OCI-LY7 (cell line): ENCODE results near the gene RECK. TPM values are rescaled to one million over a fixed set of nuclear protein-coding genes. Genes with fewer than 3 reads are reported as not detected.
"Not testable (repeated sequence)": the region's sequence is repeated elsewhere in the genome, so short reads cannot be mapped to it uniquely, and the experiment has no call there.

Source experiments
- Bru-seq: library from RNA; stranded (reverse); fragments of 400-500 nt; gene quantifications from one replicate; lab custom pipeline; 2021; lab: Mats Ljungman, UMichigan
- BruChase-seq, 2 experiments: library from RNA; stranded (reverse); fragments of 400-500 nt; gene quantifications; one replicate each; lab custom pipeline; 2021; lab: Mats Ljungman, UMichigan
- BruUV-seq: library from RNA; stranded (reverse); fragments of 400-500 nt; replicated peaks from 2 replicates; lab custom pipeline; 2021; lab: Mats Ljungman, UMichigan
- CTCF ChIA-PET: fragments of 300-600 bp; sonication (Branson Sonifier 250); formaldehyde crosslinking; loops from one replicate; lab custom pipeline; 2022; ENCODE audit warnings: antibody characterized with exemption; ENCODE audit not compliant: unreplicated experiment; lab: Charles Lee
- POLR2A ChIA-PET: fragments of 300-600 bp; sonication (Branson Sonifier 250); formaldehyde crosslinking; loops from one replicate; lab custom pipeline; 2022; ENCODE audit warnings: antibody characterized with exemption; lab: Charles Lee
- DNase-seq: peaks from one replicate; pipeline ENCODE4 v3.0.0-alpha.2; 2015; ENCODE audit warnings: low spot score
- H2AFZ ChIP-seq: fragments of 200-600 bp; sonication (generic), shearing (Covaris generic); 2 replicates; pipeline ENCODE4 v1.6.1; 2014; ENCODE audit warnings: mild to moderate bottlenecking, antibody characterized with exemption, low read length, moderate library complexity
- H3K27ac ChIP-seq: fragments of 200-600 bp; sonication (generic); 2 replicates; pipeline ENCODE4 v1.5.1; 2014; ENCODE audit warnings: mixed run types, low read depth, mild to moderate bottlenecking, moderate library complexity, low read length, inconsistent platforms; ENCODE audit not compliant: poor library complexity, severe bottlenecking
- H3K36me3 ChIP-seq: fragments of 200-600 bp; sonication (generic); 2 replicates; pipeline ENCODE4 v1.6.1; 2014; ENCODE audit warnings: mild to moderate bottlenecking, antibody characterized with exemption, low read length, moderate library complexity, mixed read lengths; ENCODE audit not compliant: insufficient read depth
- H3K4me1 ChIP-seq: fragments of 200-600 bp; sonication (generic); 2 replicates; pipeline ENCODE4 v1.5.1; 2014; ENCODE audit warnings: mild to moderate bottlenecking, low read length; ENCODE audit not compliant: insufficient read depth, poor library complexity, severe bottlenecking
- H3K4me2 ChIP-seq: fragments of 200-600 bp; sonication (generic); 2 replicates; pipeline ENCODE4 v1.6.1; 2014; ENCODE audit warnings: mild to moderate bottlenecking, low read length
- H3K4me3 ChIP-seq: fragments of 200-600 bp; sonication (generic); 2 replicates; pipeline ENCODE4 v1.5.1; 2014; ENCODE audit warnings: mild to moderate bottlenecking, low read depth, low read length; ENCODE audit not compliant: poor library complexity, severe bottlenecking
- H3K79me2 ChIP-seq: fragments of 200-600 bp; sonication (generic); 2 replicates; pipeline ENCODE4 v1.6.1; 2016; ENCODE audit warnings: low read depth, mild to moderate bottlenecking, low read length, moderate library complexity, mixed read lengths; ENCODE audit not compliant: insufficient read depth
- H3K9me2 ChIP-seq: fragments of 200-600 bp; sonication (generic); 2 replicates; pipeline ENCODE4 v1.6.1; 2016; ENCODE audit warnings: mild to moderate bottlenecking, low read length, mixed read lengths; ENCODE audit not compliant: insufficient read depth
- H3K9me3 ChIP-seq: fragments of 200-600 bp; sonication (generic); 2 replicates; pipeline ENCODE4 v1.6.1; 2014; ENCODE audit warnings: mild to moderate bottlenecking, mixed run types, low read length, mixed read lengths
- H4K20me1 ChIP-seq: fragments of 200-600 bp; sonication (generic); 2 replicates; pipeline ENCODE4 v1.6.1; 2014; ENCODE audit warnings: mild to moderate bottlenecking, antibody characterized with exemption, low read length, moderate library complexity, mixed read lengths; ENCODE audit not compliant: insufficient read depth
- CTCF ChIP-seq: fragments of 200-600 bp; sonication (generic); conservative IDR thresholded peaks from 2 replicates; pipeline ENCODE4 v1.5.1; 2014; ENCODE audit warnings: mild to moderate bottlenecking, antibody characterized with exemption, low read length, moderate library complexity, mixed read lengths
- EZH2phosphoT487 ChIP-seq: fragments of 200-600 bp; sonication (generic); IDR thresholded peaks from 2 replicates; pipeline ENCODE4 v1.6.1; 2018; ENCODE audit warnings: low read depth, borderline replicate concordance, mild to moderate bottlenecking, mixed run types, antibody characterized with exemption, low read length, moderate library complexity, mixed read lengths
- intact Hi-C: fragments of 100-400 bp; cut with micrococcal nuclease; formaldehyde crosslinking; loops from one replicate; pipeline ENCODE4 v1.10.0; 2022; ENCODE audit not compliant: unreplicated experiment
- long read RNA-seq: library from polyadenylated mRNA; stranded (forward); transcript quantifications from one replicate; pipeline ENCODE4 v2.0.0, GENCODE V29; 2022
- total RNA-seq, 2 experiments: library from RNA; depleted of rRNA in 1 of 2; stranded (reverse); fragments of >200 nt in 1 of 2; shearing (Covaris generic) in 1 of 2; gene quantifications; 2 replicates each; pipeline ENCODE4 v1.2.3, GENCODE V29; 2014 to 2022

RECK gene
- total RNA-seq (2014; rRNA removed; shearing (Covaris generic)), result 3.0 and 6.0 TPM in 2 replicates
- total RNA-seq (2022), result 6.5 and 8.1 TPM in 2 replicates
- percentile 57 among the genes with signal in this experiment for Bru-seq, nascent RNA
- percentile 50 among the genes with signal in this experiment for BruChase-seq, experiment 1, labeled RNA remaining after a 6-hour chase
- BruChase-seq, experiment 2, labeled RNA remaining after a 2-hour chase, result percentile 51 among the genes with signal in this experiment
- long read RNA-seq, full-length matches to known transcripts, result 14 of 53 reads
- long read RNA-seq, partial matches to known transcripts, result 11 of 53 reads
- long read RNA-seq, other reads (novel, unspliced or antisense), result 28 of 53 reads

DNA sequence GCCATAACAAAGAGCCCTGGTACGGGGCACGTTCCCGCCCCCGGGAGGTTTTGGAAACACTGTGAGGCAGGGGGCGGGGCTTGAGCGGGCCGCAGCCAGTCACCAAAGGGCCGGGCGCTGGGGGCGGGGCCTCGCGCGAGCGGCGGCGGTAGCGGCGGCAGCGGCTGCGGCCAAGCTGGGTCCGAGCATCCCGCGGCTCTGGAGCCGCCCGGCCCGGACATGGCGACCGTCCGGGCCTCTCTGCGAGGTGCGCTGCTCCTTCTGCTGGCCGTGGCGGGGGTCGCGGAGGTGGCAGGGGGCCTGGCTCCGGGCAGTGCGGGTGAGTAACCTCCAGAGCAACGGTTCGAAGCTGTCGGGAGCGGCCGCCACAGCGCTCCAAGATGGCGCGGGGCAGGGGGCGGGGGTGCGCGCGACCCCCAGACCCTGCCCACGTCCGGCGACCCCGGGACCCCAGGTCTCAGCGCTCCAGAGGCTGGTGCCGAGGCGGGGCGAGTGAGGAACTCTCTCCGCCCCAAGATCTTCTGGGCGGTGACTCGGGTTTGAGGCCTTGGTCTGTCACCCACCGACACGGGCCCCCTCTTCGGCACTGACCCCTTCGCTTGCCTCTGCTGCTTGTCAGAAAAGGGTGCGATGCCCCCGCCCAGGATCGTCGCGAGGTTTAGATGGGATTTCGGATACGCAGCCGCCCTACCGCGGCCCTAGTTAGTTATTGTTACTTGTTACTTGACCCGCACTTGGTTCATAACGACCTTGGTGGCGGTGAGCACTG, at the start of gene RECK:
Gene RECK (plus strand): TSS at position 134 of the 769 bp plus-strand sequence. CDS start 86 bp downstream, at position 220.
- peak within 1 kb of the TSS; percentile 82 for H3K4me3 ChIP-seq
- no peak within 1 kb of the TSS for H3K27ac ChIP-seq
- no peaks in the 10 kb centered on the region for H3K36me3 ChIP-seq
- TF ChIP-seq CTCF (no peak), EZH2phosphoT487 (no peak)
- peak within 1 kb of the TSS; percentile 79 for H2AFZ ChIP-seq
- ChIA-PET POLR2A (interaction anchor here (0.7 to 1.0 kb wide), 3 partner anchors 37 to 365 kb away, joined by 4 to 6 read pairs (median 4); no protein-coding TSS in a partner anchor), CTCF (interaction anchor here (0.5 kb wide), 1 partner anchor 115 kb away, joined by 8 read pairs; no protein-coding TSS in a partner anchor)
- peaks cover 24% of the 10 kb centered on the region for H3K4me1 ChIP-seq
- H3K9me3 ChIP-seq, result no peaks in the 10 kb centered on the region
- intact Hi-C loops, result loop anchor here (10.0 kb wide), 1 partner anchor 128 kb away; the partner anchor contains the start of gene CCIN
- no TSS peak for BruUV-seq
- H3K79me2 ChIP-seq, result no peaks in the 10 kb centered on the region
- no peaks in the 10 kb centered on the region for H3K9me2 ChIP-seq
- peak; percentile 86 for DNase-seq
- peak within 1 kb of the TSS; percentile 79 for H3K4me2 ChIP-seq
- no peaks in the 10 kb centered on the region for H4K20me1 ChIP-seq

DNA sequence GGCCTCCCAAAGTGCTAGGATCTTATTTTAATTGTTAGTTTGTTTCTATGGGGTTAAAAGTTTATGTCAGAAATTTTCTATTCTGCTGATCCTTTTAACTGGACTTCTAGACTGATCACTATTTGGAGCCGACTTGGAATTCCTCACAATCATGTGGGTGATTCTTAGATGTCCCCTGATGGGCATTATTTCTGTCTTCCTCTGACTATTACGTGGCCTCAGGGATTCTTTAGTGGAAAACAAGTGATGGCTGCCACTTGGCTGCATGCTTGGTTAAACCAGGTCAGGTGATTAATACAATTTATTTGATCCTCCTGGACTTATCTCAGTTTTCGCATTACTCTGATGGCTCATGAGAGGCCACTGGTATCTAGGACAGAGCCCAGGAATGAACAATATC, 46.6 kb upstream of the RECK start:
- H3K36me3 ChIP-seq, result no peaks in the 10 kb centered on the region

DNA sequence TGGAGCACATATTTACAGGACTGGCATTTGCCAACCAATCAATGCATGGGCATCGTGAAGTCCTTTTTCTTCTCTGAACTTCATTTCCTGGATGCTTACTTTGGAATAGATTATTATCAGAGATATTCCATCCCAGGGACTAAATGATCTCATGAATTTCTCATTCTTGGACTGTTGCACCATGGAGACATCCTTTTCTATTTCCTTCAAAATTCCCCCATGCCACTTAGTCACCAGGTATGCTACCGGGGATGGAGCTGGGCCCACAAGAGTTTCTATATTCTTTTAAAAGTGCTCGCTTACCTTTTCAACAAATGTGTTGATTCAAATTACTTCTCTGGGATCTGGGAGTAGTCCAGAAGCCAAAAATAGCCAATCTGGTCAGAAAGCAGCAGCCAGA, 43.6 kb upstream of the RECK start:
- H3K9me3 ChIP-seq, CTCF ChIA-PET, H3K4me1 ChIP-seq, H4K20me1 ChIP-seq, H3K9me2 ChIP-seq, intact Hi-C loops, H3K4me3 ChIP-seq, H3K27ac ChIP-seq, BruUV-seq, POLR2A ChIA-PET, H3K4me2 ChIP-seq, H3K36me3 ChIP-seq, H3K79me2 ChIP-seq, DNase-seq, H2AFZ ChIP-seq: not testable (repeated sequence)

More for the DNA sequence above, 46.6 kb upstream of the RECK start:
- ChIA-PET POLR2A (no interaction called here), CTCF (no interaction called here)
- no peak for TF ChIP-seq EZH2phosphoT487
- TF ChIP-seq CTCF, result no peak
- Histone ChIP-seq H3K79me2 (no peaks in the 10 kb centered on the region), H4K20me1 (no peaks in the 10 kb centered on the region), H3K9me2 (no peaks in the 10 kb centered on the region), H2AFZ (no peak overlapping the region), H3K4me2 (no peak overlapping the region), H3K4me1 (no peaks in the 10 kb centered on the region), H3K27ac (no peak overlapping the region), H3K4me3 (no peak overlapping the region), H3K9me3 (no peaks in the 10 kb centered on the region)
- intact Hi-C loops, result no loop called here
- DNase-seq, result no peak
- BruUV-seq, result no TSS peak
